GM20000 (cell line): ENCODE measurements around the gene CD84.
"Not testable (repeated sequence)": the region's sequence is repeated elsewhere in the genome, so short reads cannot be mapped to it uniquely, and the experiment has no call there.

Experiments used
- DNase-seq: peaks from one replicate; pipeline ENCODE4 v3.0.0; 2012; ENCODE audit warnings: low spot score
- TF ChIP-seq, protein P1 (sequence below): IDR thresholded peaks from 2 replicates; pipeline ENCODE4 v1.5.1; 2012; ENCODE audit warnings: mild to moderate bottlenecking, control low read depth; ENCODE audit errors: extremely low read depth, missing control alignments

CD84 gene

DNA sequence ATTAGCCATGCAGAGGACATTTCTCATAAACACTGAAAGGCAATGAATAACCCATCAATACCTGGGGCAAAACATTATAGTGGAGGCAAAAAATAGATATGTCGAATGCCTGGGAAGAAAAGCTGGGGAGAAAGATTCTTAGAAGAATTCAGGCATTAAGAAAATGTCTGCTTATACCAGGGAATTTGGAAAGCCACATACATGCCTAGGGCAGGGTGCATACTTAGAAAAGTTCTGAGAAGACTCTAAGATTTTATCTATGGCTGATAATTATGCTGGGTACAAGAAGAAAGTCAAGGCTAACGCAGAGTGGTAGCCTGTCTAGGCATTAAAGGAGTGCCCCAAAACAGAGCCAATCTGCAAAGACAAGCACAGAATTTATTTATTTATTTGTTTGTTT is 74.6 kb downstream of the CD84 start:
- TF ChIP-seq, protein P1, sequence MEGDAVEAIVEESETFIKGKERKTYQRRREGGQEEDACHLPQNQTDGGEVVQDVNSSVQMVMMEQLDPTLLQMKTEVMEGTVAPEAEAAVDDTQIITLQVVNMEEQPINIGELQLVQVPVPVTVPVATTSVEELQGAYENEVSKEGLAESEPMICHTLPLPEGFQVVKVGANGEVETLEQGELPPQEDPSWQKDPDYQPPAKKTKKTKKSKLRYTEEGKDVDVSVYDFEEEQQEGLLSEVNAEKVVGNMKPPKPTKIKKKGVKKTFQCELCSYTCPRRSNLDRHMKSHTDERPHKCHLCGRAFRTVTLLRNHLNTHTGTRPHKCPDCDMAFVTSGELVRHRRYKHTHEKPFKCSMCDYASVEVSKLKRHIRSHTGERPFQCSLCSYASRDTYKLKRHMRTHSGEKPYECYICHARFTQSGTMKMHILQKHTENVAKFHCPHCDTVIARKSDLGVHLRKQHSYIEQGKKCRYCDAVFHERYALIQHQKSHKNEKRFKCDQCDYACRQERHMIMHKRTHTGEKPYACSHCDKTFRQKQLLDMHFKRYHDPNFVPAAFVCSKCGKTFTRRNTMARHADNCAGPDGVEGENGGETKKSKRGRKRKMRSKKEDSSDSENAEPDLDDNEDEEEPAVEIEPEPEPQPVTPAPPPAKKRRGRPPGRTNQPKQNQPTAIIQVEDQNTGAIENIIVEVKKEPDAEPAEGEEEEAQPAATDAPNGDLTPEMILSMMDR, result no peak

GRCh38 chr1:160503087-160503486 is 76.2 kb downstream of the CD84 start:
- DNase-seq, result no peak
- TF ChIP-seq, protein P1, result no peak

More for the DNA sequence above, 74.6 kb downstream of the CD84 start:
- no peak for DNase-seq

GRCh38 chr1:160500321-160500990 is 78.8 kb downstream of the CD84 start:
- TF ChIP-seq, protein P1, result no peak
- no peak for DNase-seq

DNA sequence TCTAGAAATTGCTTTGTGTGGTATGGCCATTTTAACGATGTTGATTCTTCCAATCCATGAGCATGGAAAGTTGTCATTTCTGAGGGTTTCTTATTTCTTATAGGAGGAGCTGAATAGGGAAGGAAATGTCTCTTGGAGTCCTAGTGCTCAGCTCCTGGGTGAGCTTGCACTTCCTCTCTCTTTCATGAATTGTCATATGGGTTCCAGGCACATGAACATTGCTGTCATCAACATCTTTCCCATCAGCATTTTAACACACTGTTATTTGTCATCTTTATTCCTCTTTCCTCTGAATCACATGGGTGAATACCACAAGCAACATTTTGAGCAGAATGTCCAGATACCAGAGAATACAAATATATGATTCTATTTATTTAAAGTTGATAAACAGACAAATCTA is 79.7 kb downstream of the CD84 start:
- no peak for DNase-seq
- TF ChIP-seq, protein P1, result no peak

GRCh38 chr1:160498301-160499065 is 80.8 kb downstream of the CD84 start:
- not testable (repeated sequence) for DNase-seq

GRCh38 chr1:160496334-160496733 is 83.0 kb downstream of the CD84 start:
- no peak for DNase-seq
- TF ChIP-seq, protein P1, result no peak

DNA sequence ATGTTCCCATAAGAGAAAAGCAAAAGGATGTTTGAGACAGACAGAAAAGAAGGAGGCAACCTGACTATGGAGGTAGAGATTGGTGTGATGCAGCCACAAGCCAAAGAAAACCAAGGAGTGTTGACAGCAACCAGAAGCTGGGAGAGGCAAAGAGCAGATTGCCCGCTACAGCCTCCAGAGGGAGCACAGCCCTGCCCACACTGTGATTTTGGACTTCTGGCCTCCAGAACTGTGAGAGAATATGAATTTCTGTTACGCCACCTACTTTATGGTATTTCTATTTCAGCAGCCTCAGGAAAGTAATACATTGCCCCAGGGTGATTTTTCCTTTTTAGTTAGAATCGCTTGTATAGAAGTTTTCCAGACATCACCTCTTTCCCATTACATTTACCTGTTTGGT is 84.7 kb downstream of the CD84 start:
- no peak for DNase-seq
- TF ChIP-seq, protein P1, result no peak

DNA sequence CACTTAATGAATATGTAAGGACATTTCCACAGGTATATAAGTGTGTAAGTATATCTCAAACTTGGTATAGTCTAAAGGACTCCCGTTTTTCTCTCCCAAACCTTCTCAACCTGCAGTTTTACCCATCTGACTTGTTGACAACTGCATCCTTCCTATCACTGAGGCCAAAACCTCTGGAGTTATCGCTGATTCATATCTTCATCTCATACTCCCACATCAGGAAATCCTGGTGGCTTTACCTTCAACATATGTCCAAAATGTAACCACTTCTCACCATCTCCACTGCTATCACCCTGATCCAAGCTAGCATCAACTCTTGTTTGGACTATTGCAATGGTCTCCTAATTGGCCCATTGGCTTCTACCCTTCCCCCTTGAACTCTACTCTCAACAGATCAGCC is 86.7 kb downstream of the CD84 start:
- TF ChIP-seq, protein P1, result no peak
- no peak for DNase-seq
